Measurements from ENCODE around the gene ARL6IP4. TPM values are rescaled to one million over a fixed set of nuclear protein-coding genes. Genes with fewer than 3 reads are reported as not detected.

Gene ARL6IP4
- total and polyA plus RNA-seq, 2 of the 4 experiments (the other 2 are of a cell fraction): 161 to 254 TPM

DNA sequence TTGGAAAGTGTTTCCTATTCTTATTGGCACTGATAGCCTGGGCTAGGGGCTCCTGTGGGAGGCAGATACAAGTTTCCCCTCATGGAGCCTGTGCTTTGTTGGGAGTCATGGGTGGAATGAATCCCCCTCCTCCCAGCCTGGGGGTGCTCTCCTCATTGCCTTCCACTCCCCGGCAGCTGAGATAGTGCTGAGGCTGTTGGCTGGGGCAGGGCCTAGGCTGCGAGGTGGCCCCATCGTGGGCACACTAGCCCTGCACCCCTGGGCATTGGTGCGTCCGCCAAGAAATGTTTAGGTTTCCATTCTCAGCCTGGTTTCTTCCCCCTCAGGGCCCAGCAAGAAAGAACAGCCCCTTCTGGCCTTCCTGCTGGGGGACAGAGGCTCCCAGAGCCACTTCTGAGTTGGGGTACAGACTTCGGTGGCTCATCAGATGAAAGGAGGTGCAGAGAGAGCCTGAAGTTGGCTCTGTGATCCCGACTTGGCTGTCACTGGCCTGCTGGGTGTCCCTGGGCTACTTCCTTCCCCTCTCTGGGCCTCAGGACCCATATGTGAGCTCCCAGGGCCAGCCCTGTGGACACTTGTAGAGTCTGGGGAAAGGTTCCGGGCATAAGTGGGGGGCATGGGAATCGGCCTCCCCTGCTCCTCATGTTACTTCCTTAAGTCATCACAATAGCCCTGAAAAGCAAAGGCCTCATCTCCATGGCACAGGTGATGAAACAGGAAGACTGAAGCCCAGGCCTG, 2.7 kb upstream of the ARL6IP4 start:
- Histone ChIP-seq H2AFZ (replicated peaks; ENCODE audit: low read length, poor library complexity) (no peak overlapping the region), H3K9me3 (ENCODE audit: control insufficient read depth, insufficient read depth, low read length) (no peaks in the 10 kb centered on the region), H2BK120ac (ENCODE audit: low read depth, low read length) (no peak overlapping the region), H3K79me1 (ENCODE audit: low read depth in 1 of 2, low read length in 2 of 2) (peaks cover 20 to 74% of the 10 kb centered on the region in 2 experiments), H3K14ac (replicated peaks; ENCODE audit: low read depth, low read length) (no peak overlapping the region), H4K8ac (ENCODE audit: low read depth in 2 of 2, low read length in 2 of 2) (no peak overlapping the region), H3K18ac (ENCODE audit: low read depth, low read length) (no peak overlapping the region), H3K4me3 (ENCODE audit: insufficient read depth, low read depth, low read length) (no peak overlapping the region), H4K20me1 (ENCODE audit: insufficient read depth, low read length) (peaks cover 9% of the 10 kb centered on the region), H2AK9ac (replicated peaks; ENCODE audit: low read depth, low read length, poor library complexity) (no peak overlapping the region), H3K4me1 (ENCODE audit: control insufficient read depth, insufficient read depth, low read length) (peaks cover 21% of the 10 kb centered on the region), H3K23ac (ENCODE audit: low read depth, low read length) (no peak overlapping the region), H3K9ac (ENCODE audit: low read depth, low read length) (no peak overlapping the region), H3K9me1 (ENCODE audit: insufficient read depth, low read length) (peaks cover 12% of the 10 kb centered on the region; the same call in 1 of the 2 replicates), H2BK5ac (ENCODE audit: low read depth, low read length, poor library complexity, severe bottlenecking) (no peak overlapping the region), H3K4me2 (ENCODE audit: low read depth, low read length) (no peak overlapping the region), H2AK5ac (ENCODE audit: low read depth, low read length) (no peak overlapping the region), H3K56ac (ENCODE audit: extremely low read depth, insufficient read depth, low read length) (no peak overlapping the region), H2BK15ac (ENCODE audit: low read depth, low read length) (no peak overlapping the region), H3K36me3 (ENCODE audit: control insufficient read depth, insufficient read depth, low read length) (peaks cover 14% of the 10 kb centered on the region), H3K4ac (ENCODE audit: low read depth, low read length) (no peak overlapping the region), H3K27me3 (ENCODE audit: control insufficient read depth, insufficient read depth, low read length) (no peaks in the 10 kb centered on the region), H3K27ac (ENCODE audit: insufficient read depth, low read length) (no peak overlapping the region), H4K91ac (ENCODE audit: insufficient read depth, low read depth, low read length) (no peak overlapping the region), H4K5ac (ENCODE audit: low read depth, low read length) (no peak overlapping the region), H2BK20ac (ENCODE audit: low read depth, low read length) (no peak overlapping the region)
- dilution Hi-C loops (cut with HindIII; ENCODE audit: low sequenced_read_pairs, unreplicated experiment): loop anchor here (25.0 kb wide), 1 partner anchor 259 kb away; the partner anchor contains the start of genes MPHOSPH9 and MTRFR
- ChIA-PET POLR2A (ENCODE audit: unreplicated experiment) (no interaction called here), CTCF (no interaction called here)
- in situ Hi-C loops (cut with MboI; ENCODE audit: low sequenced_read_pairs): no loop called here
- intact Hi-C loops (cut with micrococcal nuclease): loop anchor here (10.0 kb wide), 1 partner anchor 407 kb away; the partner anchor contains the start of gene KMT5A
- ATAC-seq (ENCODE audit: low read depth) (no peak), DNase-seq (no peak)
- TF ChIP-seq MAFK (IDR thresholded peaks at IDR 0.05; ENCODE audit: low read depth, low read length) (no peak), FOS (IDR thresholded peaks at IDR 0.05; ENCODE audit: low read depth, low read length) (no peak), MXI1 (IDR thresholded peaks at IDR 0.05; ENCODE audit: borderline replicate concordance, low read depth, low read length) (no peak), BHLHE40 (IDR thresholded peaks at IDR 0.05; ENCODE audit: low read depth, low read length) (no peak), CHD1 (IDR thresholded peaks at IDR 0.05; ENCODE audit: low read depth, low read length) (no peak), POLR2A (IDR thresholded peaks at IDR 0.05; ENCODE audit: low read depth, low read length) (no peak), MAZ (IDR thresholded peaks at IDR 0.05; ENCODE audit: borderline replicate concordance, low read depth, low read length) (no peak), RCOR1 (IDR thresholded peaks at IDR 0.05; ENCODE audit: insufficient replicate concordance, low read length) (no peak), SMC3 (IDR thresholded peaks at IDR 0.05; ENCODE audit: low read depth, low read length) (no peak), RAD21 (IDR thresholded peaks at IDR 0.05; ENCODE audit: low read length) (no peak)
- TF ChIP-seq, protein P1, sequence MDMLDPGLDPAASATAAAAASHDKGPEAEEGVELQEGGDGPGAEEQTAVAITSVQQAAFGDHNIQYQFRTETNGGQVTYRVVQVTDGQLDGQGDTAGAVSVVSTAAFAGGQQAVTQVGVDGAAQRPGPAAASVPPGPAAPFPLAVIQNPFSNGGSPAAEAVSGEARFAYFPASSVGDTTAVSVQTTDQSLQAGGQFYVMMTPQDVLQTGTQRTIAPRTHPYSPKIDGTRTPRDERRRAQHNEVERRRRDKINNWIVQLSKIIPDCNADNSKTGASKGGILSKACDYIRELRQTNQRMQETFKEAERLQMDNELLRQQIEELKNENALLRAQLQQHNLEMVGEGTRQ (IDR thresholded peaks at IDR 0.05; ENCODE audit: low read depth, low read length): no peak
- TF ChIP-seq, protein P2, sequence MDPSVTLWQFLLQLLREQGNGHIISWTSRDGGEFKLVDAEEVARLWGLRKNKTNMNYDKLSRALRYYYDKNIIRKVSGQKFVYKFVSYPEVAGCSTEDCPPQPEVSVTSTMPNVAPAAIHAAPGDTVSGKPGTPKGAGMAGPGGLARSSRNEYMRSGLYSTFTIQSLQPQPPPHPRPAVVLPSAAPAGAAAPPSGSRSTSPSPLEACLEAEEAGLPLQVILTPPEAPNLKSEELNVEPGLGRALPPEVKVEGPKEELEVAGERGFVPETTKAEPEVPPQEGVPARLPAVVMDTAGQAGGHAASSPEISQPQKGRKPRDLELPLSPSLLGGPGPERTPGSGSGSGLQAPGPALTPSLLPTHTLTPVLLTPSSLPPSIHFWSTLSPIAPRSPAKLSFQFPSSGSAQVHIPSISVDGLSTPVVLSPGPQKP (IDR thresholded peaks at IDR 0.05; ENCODE audit: borderline replicate concordance, low read depth, low read length): no peak
- WGBS, 2 experiments (ENCODE audit: extremely low coverage in 2 of 2, insufficient read length in 1 of 2): 100% methylated on average over 3 of the region's 9 CpGs; no CpG with 5 or more reads in 1 of the 2 experiments
- no TSS peak for BruUV-seq (replicated peaks)

All from IMR-90 (cell line).